ENCODE measurements around the gene SLC39A3.

The SLC39A3 gene

DNA sequence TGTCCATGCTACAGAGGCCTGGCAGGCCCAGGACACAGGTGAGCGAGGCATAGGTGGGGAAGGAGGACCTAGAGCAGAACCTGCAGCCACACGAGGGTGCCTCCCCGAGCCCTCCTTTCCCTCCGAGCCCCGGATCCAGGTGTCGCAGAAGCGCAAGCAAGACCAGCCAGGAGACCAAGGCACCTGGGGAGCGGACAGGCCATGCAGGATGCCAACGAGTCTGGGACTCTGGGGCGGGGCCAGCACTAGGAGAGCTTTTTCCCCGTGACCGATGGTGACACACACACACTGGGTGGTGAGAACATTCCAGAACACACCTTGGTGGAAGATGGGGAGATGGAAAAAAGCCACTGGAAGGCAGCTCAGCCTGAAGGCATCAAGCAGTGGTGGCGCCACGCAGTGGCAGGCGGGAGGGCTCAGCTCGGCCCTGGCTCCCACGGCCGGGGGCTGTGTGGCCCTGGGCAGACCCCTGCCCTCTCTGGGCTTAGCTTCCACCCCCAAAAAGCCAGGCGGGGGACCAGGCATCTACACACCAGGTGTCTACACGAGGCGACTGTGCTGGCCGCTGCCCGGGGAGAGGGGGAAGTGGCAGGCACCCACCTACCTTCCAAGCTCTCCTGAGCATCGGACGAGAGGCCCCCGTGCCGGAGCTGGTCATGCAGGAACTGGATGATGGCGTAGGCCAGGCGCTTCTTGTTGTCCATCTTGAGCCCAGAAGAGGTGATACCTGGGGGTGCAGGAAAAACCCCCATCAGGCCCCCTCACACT is 28.7 kb upstream of the SLC39A3 start:
- DNase-seq, result no peak

- DNase-seq, result no peak
Measured at GRCh38 chr19:2767688-2768087, 27.9 kb upstream of the SLC39A3 start.

- DNase-seq, result no peak
Measured at GRCh38 chr19:2766594-2767372, 27.0 kb upstream of the SLC39A3 start.

DNA sequence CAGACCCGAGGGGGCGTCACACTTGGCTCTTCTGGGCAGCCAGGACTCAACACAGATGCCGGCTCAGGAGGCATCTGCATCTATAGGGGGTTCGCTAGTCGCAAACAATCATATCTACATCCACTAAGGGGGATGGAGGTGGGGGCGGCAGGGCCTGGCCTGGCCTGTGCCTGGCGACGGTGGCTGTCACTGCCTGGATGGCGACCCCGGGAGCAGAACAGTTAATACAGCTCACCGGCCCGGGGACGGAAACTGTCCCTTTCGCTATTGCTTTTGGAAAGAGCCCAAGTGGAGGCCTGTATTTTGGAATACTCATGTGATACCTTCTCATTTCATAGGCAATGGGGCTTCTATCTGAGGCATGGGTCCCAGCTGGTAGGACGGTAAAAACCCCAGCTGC is 25.6 kb upstream of the SLC39A3 start:
- no peak for DNase-seq

DNA sequence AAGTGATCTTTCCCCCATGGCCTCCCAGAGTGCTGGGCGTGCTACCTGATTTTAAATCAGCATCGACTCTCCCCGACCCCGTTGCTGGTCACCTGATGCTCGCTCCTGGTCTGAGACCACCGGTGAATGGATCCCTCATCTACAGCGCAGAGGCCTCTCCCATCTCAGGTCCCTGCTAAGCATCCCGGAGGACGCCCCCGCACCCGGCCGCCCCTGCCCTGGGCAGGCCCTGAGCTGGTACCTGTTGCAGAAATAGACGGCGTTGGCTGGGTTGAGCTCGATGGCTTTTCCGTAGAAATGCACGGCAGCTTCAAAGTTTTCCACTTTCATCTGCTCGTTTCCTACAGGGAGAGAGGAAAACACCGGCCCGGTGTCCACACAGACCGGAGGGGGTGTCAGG is 25.1 kb upstream of the SLC39A3 start:
- no peak for DNase-seq

GRCh38 chr19:2763687-2764086 is 23.9 kb upstream of the SLC39A3 start:
- no peak for DNase-seq

GRCh38 chr19:2762783-2763496 is 23.1 kb upstream of the SLC39A3 start:
- no peak for DNase-seq

GRCh38 chr19:2761876-2762782 is 22.3 kb upstream of the SLC39A3 start:
- DNase-seq, result no peak

DNA sequence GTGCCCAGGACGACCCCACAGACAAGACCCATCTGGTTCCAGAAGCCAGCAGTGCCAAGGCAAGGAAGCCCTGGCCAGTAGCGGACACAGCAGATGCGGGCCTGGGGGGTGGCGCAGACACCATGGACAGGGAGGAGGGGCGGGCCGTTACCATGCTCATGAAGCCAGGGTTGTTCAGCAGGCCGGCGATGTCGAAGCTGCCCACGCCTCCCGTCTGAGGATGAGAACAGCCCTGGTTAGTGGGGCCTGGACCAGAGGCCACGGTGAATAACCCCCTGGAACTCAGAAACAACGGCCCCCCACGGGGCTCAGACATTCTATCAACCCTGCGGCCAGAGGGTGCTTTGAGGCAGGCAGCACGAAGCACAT is 21.5 kb upstream of the SLC39A3 start:
- DNase-seq, result no peak

- no peak for DNase-seq
Measured at GRCh38 chr19:2759965-2760364, 20.1 kb upstream of the SLC39A3 start.

- DNase-seq, result no peak
Measured at GRCh38 chr19:2759362-2759761, 19.5 kb upstream of the SLC39A3 start.

GRCh38 chr19:2758601-2759313 is 18.9 kb upstream of the SLC39A3 start:
- DNase-seq, result no peak

DNA sequence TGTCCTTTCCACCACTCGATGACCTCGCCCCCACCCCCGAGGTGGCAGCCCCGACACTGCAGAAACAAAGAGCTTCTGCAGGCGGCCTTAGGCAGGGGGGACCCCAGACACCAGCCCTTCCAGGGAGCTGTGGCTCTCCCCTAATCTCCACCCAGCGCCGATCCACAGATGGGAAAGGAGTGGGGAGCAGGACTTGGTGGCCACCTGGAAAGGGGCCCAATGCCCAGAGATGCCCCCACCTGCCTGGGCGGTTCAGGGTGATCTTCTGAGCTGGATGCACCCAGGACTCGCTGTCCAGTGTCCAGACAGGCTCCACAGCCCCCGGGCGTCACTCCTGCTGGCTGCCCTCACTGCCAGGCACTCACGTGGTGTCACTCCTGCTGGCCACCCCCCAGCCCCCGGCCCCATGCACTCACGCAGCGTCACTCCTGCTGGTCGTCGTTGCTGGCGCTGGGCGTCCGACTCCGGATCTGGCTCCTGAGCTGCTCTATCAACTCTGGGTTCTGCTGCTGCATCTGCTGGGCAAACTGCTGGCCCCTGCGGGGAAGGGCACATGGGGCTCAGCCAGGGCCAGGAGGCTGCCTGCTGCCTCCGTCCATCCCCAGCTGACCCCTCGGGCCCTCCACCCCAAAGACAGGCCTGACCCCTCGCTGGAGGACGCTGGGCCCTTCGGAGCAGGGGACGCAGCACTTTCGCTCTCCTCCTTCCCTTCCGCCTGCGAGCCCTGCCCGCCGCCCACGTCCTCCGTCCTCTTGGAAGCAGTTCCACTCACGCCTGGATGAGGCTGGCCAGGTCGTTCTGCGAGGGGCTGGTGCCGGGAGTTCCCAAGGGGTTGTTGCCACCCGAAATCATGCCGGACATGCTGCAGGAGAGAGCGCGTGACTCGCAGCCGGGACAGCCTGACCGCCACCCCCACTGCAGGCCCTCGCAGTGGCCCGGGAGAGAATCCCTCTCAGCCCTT is 17.4 kb upstream of the SLC39A3 start:
- no peak for DNase-seq

GRCh38 chr19:2756477-2756876 is 16.7 kb upstream of the SLC39A3 start:
- DNase-seq, result no peak

DNA sequence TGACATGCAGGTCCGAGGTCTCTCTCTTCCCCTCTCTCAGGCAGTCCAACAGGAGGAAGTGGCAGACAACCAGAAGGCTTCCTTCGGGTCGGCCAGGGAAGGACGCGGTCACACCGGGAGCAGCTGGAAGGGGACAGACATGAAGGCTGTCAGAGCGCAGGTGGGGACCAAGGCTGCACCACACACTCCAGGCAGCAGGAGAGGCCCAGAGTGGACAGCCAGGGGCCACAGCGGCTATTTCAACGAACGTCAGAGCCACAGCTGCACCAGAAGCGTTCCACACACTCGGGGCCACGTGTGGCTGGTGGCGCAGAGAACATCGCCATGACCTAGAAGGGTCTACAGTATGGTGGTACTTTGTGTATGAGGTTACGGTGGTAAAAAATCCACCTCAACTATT is 16.0 kb upstream of the SLC39A3 start:
- DNase-seq, result no peak

DNA sequence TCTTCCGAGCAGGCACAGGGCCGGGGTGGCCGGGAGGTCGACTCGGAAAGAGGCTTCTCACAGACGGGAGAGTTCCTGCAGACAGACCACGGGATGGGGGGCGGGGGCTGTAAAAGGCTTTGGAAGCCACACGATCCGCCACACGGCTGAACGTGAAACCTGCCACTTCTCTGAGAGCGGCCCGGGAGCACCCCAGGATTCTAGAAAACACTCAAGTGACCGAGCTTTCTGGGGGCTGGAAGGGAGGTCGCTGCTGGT is 15.6 kb upstream of the SLC39A3 start:
- DNase-seq, result no peak

DNA sequence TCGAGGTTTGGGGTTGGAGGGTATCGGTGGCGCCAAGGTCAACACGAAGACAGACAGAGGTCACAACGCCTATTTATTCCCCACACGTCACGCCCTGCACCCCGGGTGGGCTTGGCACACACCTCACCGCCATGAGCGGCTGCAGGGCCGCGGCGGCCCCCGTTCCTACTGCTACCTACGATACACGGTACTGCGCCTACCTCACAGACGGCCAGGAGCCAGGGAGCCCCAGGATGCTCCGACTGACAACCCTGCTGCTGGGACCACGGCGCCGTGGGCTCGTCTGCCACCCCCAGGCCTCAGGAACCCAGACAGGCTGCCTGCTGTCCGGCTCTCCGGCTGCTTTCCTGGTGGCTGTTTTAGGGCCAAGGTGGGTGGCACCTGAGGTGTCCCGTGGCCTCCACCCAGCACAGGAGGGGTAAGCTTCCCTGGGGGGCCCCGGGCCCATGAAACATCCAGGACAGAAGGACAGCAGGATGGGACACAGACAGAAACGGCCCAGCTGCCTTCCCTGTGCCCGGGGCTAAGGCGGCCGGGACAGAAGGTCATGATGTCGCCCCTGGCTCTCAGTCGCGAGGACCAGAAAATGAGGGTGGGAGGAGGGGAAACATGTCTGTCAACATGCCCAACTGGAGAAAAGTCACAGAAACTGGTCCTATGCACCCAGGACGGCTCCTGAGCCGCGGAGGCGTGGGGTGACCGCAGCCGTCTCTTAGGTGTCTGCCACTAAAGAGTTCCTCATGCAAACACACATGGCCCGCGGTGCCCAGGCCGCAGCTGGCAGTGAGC is 15.0 kb upstream of the SLC39A3 start:
- DNase-seq, result no peak

GRCh38 chr19:2751438-2751830 is 11.6 kb upstream of the SLC39A3 start:
- no peak for DNase-seq

GRCh38 chr19:2750808-2751437 is 11.1 kb upstream of the SLC39A3 start:
- no peak for DNase-seq

GRCh38 chr19:2747349-2747748 is 7.5 kb upstream of the SLC39A3 start:
- no peak for DNase-seq

Measured in NCI-H1105 treated with DMSO at 0.1 percent for 48 hours (cell line).